SK-N-MC (cell line): Measurements from ENCODE around the gene BTBD19.

Experiments used
- EZH2 ChIP-seq: fragments of 200-600 bp; sonication (generic); IDR thresholded peaks from one replicate; pipeline ENCODE4 v1.6.1; 2017; ENCODE audit warnings: antibody characterized with exemption
- FOXP2 ChIP-seq: optimal IDR thresholded peaks from 2 replicates; pipeline ENCODE3; 2011; ENCODE audit warnings: mild to moderate bottlenecking, moderate library complexity; ENCODE audit not compliant: insufficient read depth; ENCODE audit errors: extremely low read length, control extremely low read depth
- POLR2AphosphoS5 ChIP-seq: IDR thresholded peaks from 2 replicates; pipeline ENCODE4 v1.6.1; 2012; ENCODE audit warnings: mild to moderate bottlenecking, low read depth, low read length, borderline replicate concordance

- TF ChIP-seq EZH2 (no peak), POLR2AphosphoS5 (no peak), FOXP2 (no peak)
These were observed 20.6 kb downstream of the BTBD19 start for GRCh38 chr1:44828841-44829440.
